HG03378 (cell line): Measurements from ENCODE around the gene TMEM63A.
"Not testable (repeated sequence)": the region's sequence is repeated elsewhere in the genome, so short reads cannot be mapped to it uniquely, and the experiment has no call there.

Experiments
- ATAC-seq: cut with Tn5 transposase; IDR thresholded peaks from one replicate; pipeline ENCODE4 v1.9.1; 2021; ENCODE audit warnings: mild to moderate bottlenecking, moderate library complexity; ENCODE audit not compliant: unreplicated experiment

The TMEM63A gene

GRCh38 chr1:225846331-225847310 is 35.6 kb downstream of the TMEM63A start:
- ATAC-seq = no peak

DNA sequence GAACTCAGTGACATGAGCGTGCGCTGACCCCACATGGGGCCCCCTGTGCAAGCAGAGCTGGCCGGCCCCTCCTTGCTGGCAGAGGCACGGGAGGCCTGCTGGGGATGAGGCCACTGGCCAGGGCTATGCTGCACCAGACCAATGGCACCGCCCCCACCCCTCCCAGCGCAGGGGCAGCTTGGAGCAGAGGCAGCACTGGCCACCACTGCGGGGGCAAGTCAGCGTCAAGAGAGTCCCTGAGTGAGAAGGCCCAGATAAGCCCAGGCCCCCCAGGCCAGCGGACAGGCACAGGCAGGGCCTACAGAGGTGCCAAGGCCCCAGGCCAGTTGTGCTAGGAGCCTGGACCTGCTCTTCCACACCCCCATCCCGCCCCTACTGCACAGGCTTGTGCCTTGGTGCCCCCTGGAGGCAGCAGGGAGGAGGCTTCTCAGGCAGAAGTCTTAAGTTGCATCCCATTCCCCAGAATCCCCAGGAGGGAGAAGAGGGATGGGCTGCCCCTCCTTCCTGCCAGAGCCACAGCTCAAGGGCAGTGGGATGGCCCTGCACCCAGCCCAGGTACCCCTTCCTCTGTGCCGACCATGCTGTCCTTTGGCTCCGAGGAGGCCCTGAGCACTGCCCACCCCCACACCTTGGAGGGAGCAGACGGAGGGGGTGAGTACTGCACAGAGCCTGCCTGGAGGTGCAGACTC is 36.5 kb downstream of the TMEM63A start:
- ATAC-seq = no peak

DNA sequence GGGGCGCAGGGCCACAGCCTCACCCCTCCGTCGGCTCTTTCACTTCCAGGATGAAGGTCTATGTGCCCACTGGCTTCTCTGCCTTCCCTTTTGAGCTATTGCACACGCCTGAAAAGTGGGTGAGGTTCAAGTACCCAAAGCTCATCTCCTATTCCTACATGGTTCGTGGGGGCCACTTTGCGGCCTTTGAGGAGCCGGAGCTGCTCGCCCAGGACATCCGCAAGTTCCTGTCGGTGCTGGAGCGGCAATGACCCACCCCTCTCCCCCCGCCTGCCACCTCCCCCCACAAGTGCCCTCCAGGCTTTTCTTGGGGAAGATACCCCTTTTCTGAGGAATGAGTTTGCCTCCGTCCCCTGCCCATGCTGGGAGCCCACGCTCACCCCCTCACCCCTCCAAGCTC is 37.1 kb downstream of the TMEM63A start:
- no peak for ATAC-seq

DNA sequence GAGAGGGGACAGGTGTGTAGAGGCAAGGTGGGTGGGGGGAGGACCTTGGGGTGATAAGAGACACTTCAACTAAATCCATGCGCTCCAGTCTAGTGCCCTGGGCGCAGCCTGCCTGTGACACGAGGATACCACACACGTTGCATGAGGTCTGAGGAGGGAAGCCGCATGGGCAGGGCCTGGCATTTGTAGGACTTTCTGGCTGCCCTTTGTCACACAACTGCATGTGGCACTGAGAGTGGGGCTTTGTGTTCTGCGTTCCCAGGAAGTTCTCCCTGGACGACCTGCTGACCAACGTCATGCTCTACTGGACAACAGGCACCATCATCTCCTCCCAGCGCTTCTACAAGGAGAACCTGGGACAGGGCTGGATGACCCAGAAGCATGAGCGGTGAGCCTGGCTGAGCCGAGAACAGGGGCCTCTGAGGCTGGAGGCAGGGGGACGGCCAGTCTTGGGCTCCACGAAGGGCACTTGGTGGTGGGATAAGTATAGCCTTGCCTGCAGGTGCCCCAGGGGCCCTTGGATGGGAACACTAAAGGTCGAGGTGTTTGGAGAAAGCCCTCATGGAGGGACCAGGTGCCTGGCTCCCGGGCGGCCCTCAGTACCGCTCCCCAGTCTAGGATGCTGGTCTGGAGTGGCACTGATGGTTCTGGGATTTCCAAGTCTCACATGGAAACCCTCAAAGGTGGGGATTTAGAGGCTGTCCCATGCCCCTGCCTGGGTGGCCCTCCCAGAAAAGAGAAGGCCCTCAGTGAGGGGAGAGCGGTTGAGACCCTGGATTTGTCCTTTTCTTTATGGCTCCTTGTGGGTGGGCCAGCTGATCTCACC is 37.7 kb downstream of the TMEM63A start:
- ATAC-seq = no peak

- ATAC-seq = no peak
Observed at GRCh38 chr1:225843426-225843795, 38.8 kb downstream of the TMEM63A start.

DNA sequence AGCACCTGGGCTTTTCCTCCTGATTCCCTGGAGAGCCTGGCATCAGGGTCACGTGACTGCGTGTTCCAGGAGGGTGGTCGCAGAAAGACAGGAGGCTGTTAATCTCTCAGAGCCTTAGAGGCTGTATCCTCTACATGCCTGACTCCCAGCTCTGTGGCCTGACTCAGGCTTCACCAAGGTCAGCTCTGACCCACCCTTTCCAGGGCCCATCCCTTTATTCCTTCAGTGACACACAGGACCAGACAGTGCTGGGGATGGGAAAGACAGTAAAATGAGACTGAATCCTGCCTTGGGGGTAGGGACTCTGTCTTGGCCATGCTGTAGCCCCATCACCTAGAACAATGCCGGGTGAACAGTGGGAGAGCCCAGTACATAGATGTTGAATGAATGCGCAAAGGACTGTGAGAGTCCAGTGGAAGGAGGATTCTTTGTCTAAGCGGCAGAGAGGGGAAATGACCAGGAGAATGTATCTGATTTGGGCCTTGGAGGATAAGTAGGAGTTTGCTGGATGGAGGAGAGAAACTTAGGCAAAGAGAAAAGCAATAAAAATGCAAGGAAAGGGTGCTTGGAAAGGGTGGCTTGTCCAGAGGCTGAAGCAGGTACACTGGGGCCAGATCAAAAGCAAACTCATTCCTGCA is 39.3 kb downstream of the TMEM63A start:
- ATAC-seq = no peak

GRCh38 chr1:225842074-225842473 is 40.1 kb downstream of the TMEM63A start:
- no peak for ATAC-seq

DNA sequence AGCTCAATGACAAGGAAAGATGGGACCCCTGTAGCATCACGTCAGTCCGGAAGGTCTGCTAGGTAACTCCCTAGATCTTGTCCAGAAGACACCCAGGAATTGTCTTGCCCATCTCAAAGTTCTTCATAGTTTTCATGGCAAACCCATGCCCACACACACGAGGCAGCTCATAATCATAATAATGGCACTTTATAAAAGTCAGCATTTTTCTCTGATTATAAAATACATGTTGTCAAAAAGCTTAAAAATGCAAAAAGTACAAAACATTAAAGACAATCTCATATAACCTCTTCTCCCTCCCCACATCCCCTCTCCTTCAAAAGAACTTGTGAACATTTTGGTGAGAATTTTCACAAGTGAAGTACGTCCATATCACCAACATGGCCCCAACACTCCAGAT is 41.5 kb downstream of the TMEM63A start:
- ATAC-seq = no peak

DNA sequence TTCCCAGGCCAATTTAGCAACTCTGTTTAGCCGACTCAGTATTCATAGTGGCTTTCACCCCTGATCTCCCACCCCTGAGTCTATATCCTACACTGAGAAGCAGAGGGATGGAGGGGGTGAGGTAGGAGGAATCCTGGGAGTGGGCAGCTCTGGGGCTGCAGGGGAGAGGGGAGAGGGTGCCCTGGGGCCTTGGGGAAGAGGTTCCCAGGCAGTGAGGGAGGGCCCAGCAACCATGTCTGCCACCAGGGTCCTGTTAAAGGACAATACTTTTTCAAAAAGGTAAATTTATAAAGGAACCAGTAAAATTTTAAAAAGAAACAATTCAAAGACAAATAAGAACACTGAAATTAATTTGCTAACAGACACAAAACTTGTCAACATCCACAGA is 42.0 kb downstream of the TMEM63A start:
- no peak for ATAC-seq

- ATAC-seq = no peak
Observed at GRCh38 chr1:225838793-225839192, 43.4 kb downstream of the TMEM63A start.

- not testable (repeated sequence) for ATAC-seq
Observed at GRCh38 chr1:225836296-225836695, 45.9 kb downstream of the TMEM63A start.

- ATAC-seq = no peak
Observed at GRCh38 chr1:225835856-225836255, 46.3 kb downstream of the TMEM63A start.

DNA sequence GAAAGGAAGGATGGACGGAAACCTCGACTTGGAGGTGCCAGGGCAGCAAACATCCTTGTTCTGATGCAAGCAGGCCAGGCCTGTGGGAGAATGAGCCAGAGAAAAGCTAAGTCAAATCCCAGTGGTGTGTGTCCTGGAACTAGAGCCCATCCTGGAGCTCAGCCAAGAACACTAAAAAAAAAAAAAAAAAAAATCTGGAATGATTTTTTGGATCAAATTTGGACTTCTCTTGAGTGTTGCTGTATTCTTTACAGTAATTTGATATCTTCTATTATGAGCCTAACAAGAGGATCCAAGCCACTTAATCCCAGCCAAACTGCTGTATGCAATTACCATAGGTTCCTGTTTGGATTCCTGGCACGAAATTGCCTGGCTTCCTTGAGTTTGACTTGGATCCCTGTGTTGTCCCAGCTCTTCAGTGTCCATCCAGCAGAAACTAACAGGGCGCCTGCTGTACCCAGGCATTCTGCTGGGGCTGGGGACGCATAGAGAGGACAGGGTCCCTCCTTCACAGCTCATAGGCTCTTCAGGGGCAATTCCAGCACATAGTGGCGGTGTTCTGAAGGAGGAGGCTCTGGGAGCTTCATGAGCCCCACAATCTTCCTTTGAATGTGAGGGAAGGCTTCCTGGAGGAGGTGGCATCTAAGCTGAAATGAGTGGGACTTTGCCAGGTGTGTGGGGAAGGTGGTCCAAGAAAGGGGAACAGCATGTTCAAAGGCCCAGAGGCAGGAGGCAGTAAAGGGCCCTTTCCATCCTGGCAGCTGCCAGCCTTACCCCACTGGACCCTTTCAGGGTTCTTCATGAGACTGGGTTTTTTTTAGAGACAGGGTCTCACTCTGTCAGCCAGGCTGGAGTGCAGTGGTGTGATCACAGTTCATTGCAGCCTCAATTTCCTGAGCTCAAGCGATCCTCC is 47.5 kb downstream of the TMEM63A start:
- no peak for ATAC-seq

GRCh38 chr1:225830841-225831240 is 51.3 kb downstream of the TMEM63A start:
- ATAC-seq = no peak

- ATAC-seq = no peak
Observed at GRCh38 chr1:225828706-225829345, 53.4 kb downstream of the TMEM63A start.

GRCh38 chr1:225827076-225827475 is 55.1 kb downstream of the TMEM63A start:
- no peak for ATAC-seq

DNA sequence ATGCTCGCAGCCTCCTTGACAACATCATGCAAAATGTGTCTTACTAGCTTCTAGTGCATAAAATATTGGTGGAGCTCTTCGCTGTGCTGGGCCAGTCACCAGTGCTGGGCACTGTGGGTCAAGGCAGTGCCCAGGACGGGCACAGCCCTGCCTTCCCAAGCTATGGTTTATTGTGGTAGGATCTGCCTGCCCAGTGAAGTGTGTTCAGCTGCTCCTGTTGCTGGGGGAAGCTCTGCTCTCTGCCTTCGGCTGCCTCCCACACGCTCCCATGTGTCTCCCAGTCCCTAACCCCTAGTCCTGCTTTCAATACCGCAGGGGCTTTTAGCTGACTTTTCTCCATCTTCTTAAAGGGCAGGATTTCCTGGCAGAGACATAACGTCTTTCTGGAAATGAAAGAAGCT is 56.6 kb downstream of the TMEM63A start:
- no peak for ATAC-seq

GRCh38 chr1:225825078-225825477 is 57.1 kb downstream of the TMEM63A start:
- no peak for ATAC-seq

- no peak for ATAC-seq
Observed at GRCh38 chr1:225824533-225824941, 57.6 kb downstream of the TMEM63A start.
